GM21576 (cell line): ENCODE results near the gene FCGR3A.

Experiments
- ATAC-seq: cut with Tn5 transposase; IDR thresholded peaks from one replicate; pipeline ENCODE4 v1.9.1; 2021; ENCODE audit warnings: mild to moderate bottlenecking, moderate library complexity; ENCODE audit not compliant: unreplicated experiment

The FCGR3A gene

GRCh38 chr1:161505686-161506085, 43.9 kb downstream of the FCGR3A start:
- no peak for ATAC-seq

DNA sequence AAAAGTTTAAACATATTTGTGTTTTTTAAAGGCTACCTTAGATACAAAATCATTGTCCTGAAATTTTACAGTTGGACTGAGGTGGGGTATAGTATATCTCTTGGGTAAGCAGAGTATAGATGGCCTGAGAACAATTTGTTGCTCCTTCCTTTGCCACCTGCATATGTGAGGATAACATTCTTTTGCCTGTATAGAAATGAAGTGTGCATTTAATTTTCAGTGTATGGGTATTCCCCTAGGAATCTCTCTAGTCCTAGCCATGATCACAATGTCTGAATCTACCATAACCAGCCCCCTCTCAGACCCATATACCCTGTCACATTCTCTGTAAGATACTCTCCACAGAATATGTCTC, 46.2 kb downstream of the FCGR3A start:
- ATAC-seq: no peak

GRCh38 chr1:161502641-161503393, 46.8 kb downstream of the FCGR3A start:
- ATAC-seq: no peak

DNA sequence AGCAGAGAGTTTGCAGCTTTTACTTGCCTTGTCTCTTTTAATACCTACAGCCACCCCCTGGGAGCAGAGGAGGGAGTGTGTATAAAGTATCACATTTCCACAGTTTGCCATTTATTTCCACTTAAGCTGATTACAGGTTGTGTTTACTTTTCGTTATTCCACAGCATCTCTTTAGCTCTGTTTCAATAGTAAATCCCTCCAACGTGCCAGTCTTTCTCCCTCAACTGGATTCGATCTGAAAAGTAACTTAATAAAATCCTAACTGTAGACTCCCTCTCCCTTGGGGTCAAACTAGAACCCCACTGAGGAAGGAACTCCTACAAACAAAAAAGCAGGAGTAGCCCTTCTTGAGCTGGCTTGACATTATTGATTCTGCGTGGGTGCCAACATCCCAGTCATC, 47.4 kb downstream of the FCGR3A start:
- ATAC-seq: no peak

DNA sequence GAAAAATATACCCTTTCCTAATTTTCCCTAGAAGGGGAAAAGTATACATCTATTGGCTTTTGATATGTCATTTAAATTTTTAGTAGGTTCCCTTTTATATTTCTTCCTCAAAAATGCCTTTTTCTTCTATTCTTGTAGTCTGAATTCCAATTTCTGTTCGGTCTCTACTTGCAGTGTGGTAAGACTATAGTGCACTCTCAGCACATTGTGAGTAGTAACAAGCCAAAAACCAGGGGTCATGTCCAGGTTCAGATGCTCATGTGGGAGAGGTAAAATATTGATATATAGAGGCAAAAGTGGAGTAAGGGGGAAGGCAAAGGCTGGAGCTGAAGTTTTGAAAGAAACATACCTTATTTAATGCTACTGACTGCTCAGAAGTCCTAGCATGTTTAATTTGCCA, 48.4 kb downstream of the FCGR3A start:
- no peak for ATAC-seq

- ATAC-seq: no peak
Observed at GRCh38 chr1:161499099-161500039, 50.2 kb downstream of the FCGR3A start.

- no peak for ATAC-seq
Observed at GRCh38 chr1:161498646-161499045, 51.0 kb downstream of the FCGR3A start.

- ATAC-seq: no peak
Observed at GRCh38 chr1:161497961-161498360, 51.7 kb downstream of the FCGR3A start.

DNA sequence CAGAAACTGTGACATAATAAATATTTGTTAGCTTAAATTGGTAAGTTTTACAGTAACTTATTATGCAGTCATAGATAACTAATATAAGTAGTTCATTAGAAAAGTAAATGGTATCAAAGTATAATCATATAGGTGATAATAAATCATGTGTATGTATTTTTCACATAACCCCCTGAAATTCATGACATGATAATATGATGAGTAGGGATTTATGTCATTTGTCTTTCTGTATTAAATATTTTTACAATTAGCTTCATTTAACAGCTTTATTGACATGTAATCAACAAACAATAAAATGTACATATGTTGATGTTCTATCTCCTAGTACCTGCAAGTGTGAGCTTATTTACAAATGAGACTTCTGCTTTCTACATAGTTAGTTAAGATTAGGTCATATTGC, 54.1 kb downstream of the FCGR3A start:
- no peak for ATAC-seq

DNA sequence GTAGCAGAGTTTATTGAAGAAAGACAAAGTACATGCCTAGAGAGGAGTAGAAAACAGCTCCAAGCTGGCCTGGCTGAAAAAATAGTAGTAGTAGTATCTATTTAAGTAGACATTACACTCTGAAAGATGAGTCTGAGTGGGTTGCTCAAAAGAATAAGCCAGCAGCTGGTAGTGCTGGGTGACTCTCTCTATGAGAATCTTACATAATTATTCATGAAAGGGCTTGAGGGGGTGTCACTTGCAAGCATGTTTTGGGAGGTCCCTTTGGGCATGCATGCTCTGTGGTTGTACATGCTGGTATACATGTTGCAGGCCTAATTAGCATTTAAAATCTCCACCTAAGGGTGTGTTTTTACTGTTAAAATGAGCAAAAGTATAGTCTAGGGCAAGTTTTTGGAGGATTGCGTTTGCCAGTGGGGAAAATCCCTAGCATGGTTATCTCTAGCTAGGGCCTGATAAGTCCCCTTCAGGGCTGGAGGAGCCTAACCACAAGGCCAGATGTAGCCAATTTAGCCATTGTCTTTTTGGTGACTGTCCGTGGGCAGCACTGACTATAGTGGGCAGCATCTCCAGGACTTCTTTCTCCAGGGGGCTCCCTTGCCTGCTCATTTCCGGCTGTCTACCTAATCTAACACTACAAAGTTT, 55.4 kb downstream of the FCGR3A start:
- no peak for ATAC-seq

- no peak for ATAC-seq
Observed at GRCh38 chr1:161492827-161493226, 56.8 kb downstream of the FCGR3A start.
